OCI-LY1 (cell line): ENCODE results near the gene VHLL.

ENCODE experiments used
- EZH2 ChIP-seq: fragments of 200-600 bp; sonication (generic), shearing (Covaris generic); IDR thresholded peaks from 2 replicates; pipeline ENCODE4 v1.8.0; 2017; ENCODE audit warnings: borderline replicate concordance, mixed run types, mild to moderate bottlenecking, antibody characterized with exemption, low read length, moderate library complexity, mixed read lengths
- TF ChIP-seq, protein P1 (sequence below): fragments of 200-600 bp; sonication (generic), shearing (Covaris generic); IDR thresholded peaks from 2 replicates; pipeline ENCODE4 v1.5.1; 2017; ENCODE audit warnings: mild to moderate bottlenecking, antibody characterized with exemption, low read length, moderate library complexity, mixed read lengths

DNA sequence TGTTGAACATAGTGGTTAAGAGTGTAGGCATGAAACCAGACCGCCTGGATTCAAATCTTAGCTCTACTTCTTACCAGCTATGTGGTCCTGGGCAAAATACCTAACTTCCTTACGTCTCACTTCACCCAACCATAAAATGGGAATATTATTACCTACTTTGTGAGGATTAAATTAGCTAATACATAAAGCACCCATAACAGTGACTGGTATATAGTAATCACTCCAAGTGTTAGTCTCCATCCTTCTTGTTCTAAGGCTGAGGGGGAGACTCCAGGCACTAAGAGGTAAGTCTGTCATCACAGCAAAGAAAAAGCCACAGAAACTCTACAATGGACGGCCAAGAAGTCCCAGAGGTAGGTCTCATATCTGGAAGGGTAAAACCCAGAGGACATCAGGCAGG, 19.3 kb downstream of the VHLL start:
- no peak for TF ChIP-seq EZH2
- TF ChIP-seq, protein P1, sequence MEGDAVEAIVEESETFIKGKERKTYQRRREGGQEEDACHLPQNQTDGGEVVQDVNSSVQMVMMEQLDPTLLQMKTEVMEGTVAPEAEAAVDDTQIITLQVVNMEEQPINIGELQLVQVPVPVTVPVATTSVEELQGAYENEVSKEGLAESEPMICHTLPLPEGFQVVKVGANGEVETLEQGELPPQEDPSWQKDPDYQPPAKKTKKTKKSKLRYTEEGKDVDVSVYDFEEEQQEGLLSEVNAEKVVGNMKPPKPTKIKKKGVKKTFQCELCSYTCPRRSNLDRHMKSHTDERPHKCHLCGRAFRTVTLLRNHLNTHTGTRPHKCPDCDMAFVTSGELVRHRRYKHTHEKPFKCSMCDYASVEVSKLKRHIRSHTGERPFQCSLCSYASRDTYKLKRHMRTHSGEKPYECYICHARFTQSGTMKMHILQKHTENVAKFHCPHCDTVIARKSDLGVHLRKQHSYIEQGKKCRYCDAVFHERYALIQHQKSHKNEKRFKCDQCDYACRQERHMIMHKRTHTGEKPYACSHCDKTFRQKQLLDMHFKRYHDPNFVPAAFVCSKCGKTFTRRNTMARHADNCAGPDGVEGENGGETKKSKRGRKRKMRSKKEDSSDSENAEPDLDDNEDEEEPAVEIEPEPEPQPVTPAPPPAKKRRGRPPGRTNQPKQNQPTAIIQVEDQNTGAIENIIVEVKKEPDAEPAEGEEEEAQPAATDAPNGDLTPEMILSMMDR: no peak
